Activated CD4-positive, alpha-beta memory T cell treated with anti-CD3 and anti-CD28 coated beads, Interleukin-2, amount 10 ng/mL, durations not matched to agents 7 days and 5 days (primary cell): Measurements from ENCODE around the gene MCM10. TPM values are rescaled to one million over a fixed set of nuclear protein-coding genes. Genes with fewer than 3 reads are reported as not detected.

Experiments used
- CTCF ChIA-PET: fragments of 350-600 bp; sonication (Branson Sonifier 250); formaldehyde crosslinking; loops from one replicate; lab custom pipeline; 2021; ENCODE audit warnings: antibody characterized with exemption, inconsistent platforms; lab: Charles Lee
- POLR2A ChIA-PET: fragments of 350-600 bp; sonication (Branson Sonifier 250); formaldehyde crosslinking; loops from one replicate; lab custom pipeline; 2021; ENCODE audit warnings: antibody characterized with exemption; lab: Charles Lee
- DNase-seq: peaks from one replicate; pipeline ENCODE4 v3.0.0-alpha.2; 2020
- H3K27ac Mint-ChIP-seq: one replicate; pipeline ENCODE4 v1.8.0; 2021; ENCODE audit warnings: mild to moderate bottlenecking, mixed read lengths
- H3K27me3 Mint-ChIP-seq: one replicate; pipeline ENCODE4 v1.8.0; 2021; ENCODE audit warnings: mixed read lengths
- H3K36me3 Mint-ChIP-seq: one replicate; pipeline ENCODE4 v1.8.0; 2021; ENCODE audit warnings: low read depth, mixed read lengths
- H3K4me1 Mint-ChIP-seq: one replicate; pipeline ENCODE4 v1.8.0; 2021; ENCODE audit warnings: mixed read lengths
- H3K4me3 Mint-ChIP-seq: one replicate; pipeline ENCODE4 v1.8.0; 2021; ENCODE audit warnings: mild to moderate bottlenecking, mixed read lengths
- H3K9me3 Mint-ChIP-seq: one replicate; pipeline ENCODE4 v1.8.0; 2021; ENCODE audit warnings: mixed read lengths
- total RNA-seq, 2 experiments: library from RNA; stranded (reverse); gene quantifications; one replicate each; pipeline ENCODE4 v1.2.3, GENCODE V29; 2021

MCM10 gene
- total RNA-seq, 2 experiments from 2014 or later: 40.7 to 42.9 TPM

DNA sequence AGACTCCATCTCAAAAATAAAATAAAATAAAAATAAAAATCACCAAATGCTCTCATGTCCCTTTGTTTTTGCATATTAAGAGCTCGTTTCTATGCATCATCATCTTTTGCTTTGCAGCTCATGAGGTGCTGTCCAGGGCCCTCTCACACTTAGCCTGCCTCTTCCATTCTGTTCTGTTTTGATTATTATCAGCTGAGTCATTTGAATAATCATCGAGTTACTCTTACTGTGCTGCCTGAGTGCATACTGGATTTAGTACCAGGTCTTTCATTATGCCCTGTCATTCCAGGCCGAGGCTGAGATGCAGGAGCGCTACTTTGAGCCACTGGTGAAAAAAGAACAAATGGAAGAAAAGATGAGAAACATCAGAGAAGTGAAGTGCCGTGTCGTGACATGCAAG lies 39.8 kb downstream of the MCM10 start:
- peaks cover 64% of the 10 kb centered on the region for H3K36me3 Mint-ChIP-seq
- DNase-seq: no peak
- ChIA-PET POLR2A (interaction anchor here (0.9 kb wide), 1 partner anchor 10 kb away, joined by 3 read pairs; no protein-coding TSS in a partner anchor), CTCF (no interaction called here)
- no peak overlapping the region for H3K4me3 Mint-ChIP-seq
- no peaks in the 10 kb centered on the region for H3K9me3 Mint-ChIP-seq
- no peak overlapping the region for H3K27ac Mint-ChIP-seq
- no peaks in the 10 kb centered on the region for H3K27me3 Mint-ChIP-seq
- no peaks in the 10 kb centered on the region for H3K4me1 Mint-ChIP-seq

DNA sequence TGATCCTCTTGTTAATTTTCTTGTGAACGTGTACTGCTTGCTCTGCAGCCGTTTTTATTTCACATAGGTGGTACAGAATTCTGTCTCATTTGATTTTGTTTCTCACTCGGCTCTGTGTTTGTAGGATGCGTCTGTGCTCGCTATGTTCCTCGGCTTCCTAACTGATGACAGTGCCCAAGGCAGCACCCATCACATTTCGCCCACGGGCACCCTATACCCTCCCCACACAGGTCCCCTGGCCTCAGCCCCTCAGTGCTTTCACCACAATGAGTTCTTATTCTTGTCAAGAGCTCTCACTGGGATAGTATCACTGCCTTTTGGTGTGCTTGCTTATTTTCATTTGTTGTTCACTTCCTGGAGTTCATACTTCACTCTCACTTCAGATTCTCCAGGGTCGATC lies 44.7 kb downstream of the MCM10 start:
- Mint-ChIP-seq H3K4me3 (no peak overlapping the region), H3K9me3 (no peaks in the 10 kb centered on the region), H3K27me3 (no peaks in the 10 kb centered on the region), H3K36me3 (peaks cover 58% of the 10 kb centered on the region), H3K27ac (no peak overlapping the region), H3K4me1 (no peaks in the 10 kb centered on the region)
- CTCF ChIA-PET: interaction anchor here (0.7 to 2.7 kb wide), 6 partner anchors 11 to 131 kb away, joined by 3 to 19 read pairs (median 4); no protein-coding TSS in a partner anchor
- no peak for DNase-seq
- POLR2A ChIA-PET: no interaction called here

DNA sequence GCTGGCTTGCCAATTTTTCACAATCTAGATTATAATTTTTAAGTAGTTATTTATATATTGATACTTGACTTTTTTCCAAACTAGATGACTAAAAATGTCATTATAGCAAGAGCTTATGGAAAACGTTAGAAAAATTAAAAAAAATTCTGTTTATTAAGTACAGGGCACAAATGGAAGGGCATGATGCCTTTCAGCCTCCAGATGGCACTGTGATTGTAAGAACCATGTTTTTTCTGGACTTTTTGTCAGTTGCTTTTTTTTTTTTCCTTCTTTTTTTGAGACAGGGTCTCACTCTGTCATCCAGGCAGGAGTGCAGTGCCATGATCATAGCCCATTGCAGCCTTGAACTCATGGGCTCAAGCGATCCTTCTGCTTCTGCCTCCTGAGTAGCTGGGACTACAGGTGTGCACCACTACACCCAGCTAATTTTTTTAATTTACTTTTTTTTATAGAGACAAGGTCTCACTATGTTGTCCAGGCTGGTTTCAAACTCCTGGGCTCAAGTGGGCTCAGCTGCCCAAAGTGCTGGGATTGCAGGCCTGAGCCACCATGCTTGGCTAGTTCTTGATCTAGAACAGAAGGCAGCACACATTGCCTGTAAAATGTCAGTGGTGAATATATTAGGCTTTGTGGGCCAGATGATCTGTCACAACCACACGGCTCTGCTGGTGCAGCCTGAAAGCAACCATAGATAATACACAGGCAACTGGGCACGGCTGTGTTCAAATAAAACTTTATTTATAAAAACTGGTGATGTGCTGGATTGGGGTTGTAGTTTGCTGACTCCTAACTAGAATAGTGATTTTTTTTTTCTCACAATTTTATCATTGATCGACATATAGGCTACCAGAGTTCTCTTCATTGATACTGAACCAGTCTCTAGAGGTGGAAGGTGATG lies 45.4 kb downstream of the MCM10 start:
- Mint-ChIP-seq H3K4me3 (no peak overlapping the region), H3K36me3 (peaks cover 54% of the 10 kb centered on the region), H3K9me3 (no peaks in the 10 kb centered on the region), H3K27me3 (no peaks in the 10 kb centered on the region), H3K27ac (no peak overlapping the region), H3K4me1 (no peaks in the 10 kb centered on the region)
- ChIA-PET CTCF (interaction anchor here (0.7 to 2.7 kb wide), 7 partner anchors 12 to 130 kb away, joined by 3 to 19 read pairs (median 4); no protein-coding TSS in a partner anchor), POLR2A (no interaction called here)
- DNase-seq: no peak

DNA sequence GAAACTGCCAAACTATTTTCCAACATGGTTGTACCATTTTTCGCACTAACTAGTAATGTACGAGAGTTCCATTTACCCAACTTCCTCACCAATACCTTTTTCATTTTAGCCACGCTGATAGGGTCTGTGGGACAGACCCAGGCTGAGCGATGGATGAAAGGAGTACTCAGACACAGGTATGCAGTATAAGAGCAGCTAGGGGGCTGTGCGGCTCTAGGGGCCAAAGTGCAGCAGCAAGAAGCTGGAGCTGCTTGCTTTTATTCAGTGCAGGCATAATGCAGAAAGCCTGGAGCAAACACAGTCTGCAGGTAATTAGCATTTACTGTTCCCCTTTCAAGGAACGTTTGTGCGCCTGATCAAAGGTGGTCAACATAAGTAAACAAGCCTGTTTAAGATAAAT lies 51.8 kb downstream of the MCM10 start:
- no peak overlapping the region for H3K4me3 Mint-ChIP-seq
- ChIA-PET POLR2A (interaction anchor here (1.1 kb wide), 1 partner anchor 89 kb away, joined by 3 read pairs; no protein-coding TSS in a partner anchor), CTCF (no interaction called here)
- H3K27ac Mint-ChIP-seq: no peak overlapping the region
- no peaks in the 10 kb centered on the region for H3K4me1 Mint-ChIP-seq
- H3K36me3 Mint-ChIP-seq: peaks cover 26% of the 10 kb centered on the region
- H3K9me3 Mint-ChIP-seq: no peaks in the 10 kb centered on the region
- no peak for DNase-seq
- H3K27me3 Mint-ChIP-seq: no peaks in the 10 kb centered on the region

DNA sequence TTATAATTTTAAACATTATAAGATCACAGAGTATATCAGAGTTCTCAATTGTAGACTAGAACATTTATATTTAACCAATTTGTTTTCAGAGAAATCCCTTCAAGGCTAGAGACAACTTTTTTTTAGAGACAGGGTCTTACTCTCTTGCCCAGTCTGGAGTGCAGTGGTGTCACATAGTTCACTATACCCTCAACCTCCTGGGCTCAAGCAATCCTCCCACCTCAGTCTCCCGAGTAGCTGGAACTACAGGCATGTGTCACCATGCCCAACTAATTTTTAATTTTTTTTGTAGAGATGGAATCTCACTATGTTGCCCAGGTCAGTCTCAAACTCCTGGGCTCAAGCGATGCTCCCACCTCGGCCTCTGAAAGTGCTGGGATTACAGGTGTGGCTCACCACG lies 57.5 kb downstream of the MCM10 start:
- H3K27ac Mint-ChIP-seq: no peak overlapping the region
- POLR2A ChIA-PET: no interaction called here

DNA sequence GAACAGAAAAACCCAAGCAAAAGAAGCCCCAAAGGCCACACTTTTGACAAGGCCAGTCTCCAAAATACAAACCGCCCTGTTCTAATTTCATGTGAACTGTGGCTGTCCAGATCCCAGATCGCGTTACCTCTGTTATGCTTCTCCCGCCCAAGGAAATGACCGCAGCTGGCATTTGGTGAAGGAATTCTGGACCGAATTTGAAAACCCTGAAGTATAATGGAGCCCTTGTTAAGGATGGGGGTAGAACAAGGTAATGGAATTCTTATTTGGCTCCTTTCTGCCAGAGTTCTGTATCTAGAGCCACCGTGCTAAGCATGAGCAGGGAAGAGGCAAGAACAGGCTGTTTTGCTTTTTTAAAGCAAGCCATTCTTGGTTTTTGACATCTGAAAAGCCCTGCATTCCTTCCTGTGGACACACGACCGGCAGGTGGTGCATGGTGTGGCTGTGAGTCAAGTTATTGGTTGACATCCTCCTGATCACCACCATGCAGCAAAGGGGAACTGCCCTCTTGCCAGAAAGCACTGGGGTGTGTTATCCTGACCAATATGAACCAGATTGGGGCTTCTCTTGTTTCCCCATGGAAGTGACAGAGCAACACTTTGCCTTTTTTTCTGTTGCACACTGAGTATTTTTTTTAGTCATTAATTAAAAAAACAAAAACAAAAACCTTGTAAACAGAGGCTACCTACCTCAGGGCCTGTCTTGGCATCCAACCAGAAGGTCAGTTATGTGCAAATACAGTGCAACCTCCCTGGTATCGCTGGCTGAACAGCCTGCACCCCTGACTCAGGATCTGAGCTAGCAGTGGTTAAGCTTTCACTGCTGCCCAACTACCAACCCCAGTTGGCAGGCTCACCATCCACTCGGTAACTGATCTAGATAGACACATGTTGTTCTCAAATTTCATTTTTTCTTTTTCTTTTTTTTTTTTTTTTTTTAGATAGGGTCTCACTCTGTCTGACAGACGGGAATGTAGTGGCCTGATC lies 58.6 kb downstream of the MCM10 start:
- no peak overlapping the region for H3K4me3 Mint-ChIP-seq
- H3K27ac Mint-ChIP-seq: no peak overlapping the region
- no peaks in the 10 kb centered on the region for H3K4me1 Mint-ChIP-seq
- CTCF ChIA-PET: interaction anchor here (1.1 to 1.5 kb wide), 2 partner anchors 13 to 83 kb away, joined by 4 to 5 read pairs; no protein-coding TSS in a partner anchor
- no peaks in the 10 kb centered on the region for H3K9me3 Mint-ChIP-seq
- peaks cover 2% of the 10 kb centered on the region for H3K36me3 Mint-ChIP-seq
- POLR2A ChIA-PET: no interaction called here
- no peaks in the 10 kb centered on the region for H3K27me3 Mint-ChIP-seq
- DNase-seq: peak; percentile 21

More for the DNA sequence above, 57.5 kb downstream of the MCM10 start:
- no peaks in the 10 kb centered on the region for H3K27me3 Mint-ChIP-seq
- no peaks in the 10 kb centered on the region for H3K4me1 Mint-ChIP-seq
- H3K9me3 Mint-ChIP-seq: no peaks in the 10 kb centered on the region
- CTCF ChIA-PET: no interaction called here
- no peak overlapping the region for H3K4me3 Mint-ChIP-seq
- no peak for DNase-seq
- H3K36me3 Mint-ChIP-seq: peaks cover 7% of the 10 kb centered on the region

DNA sequence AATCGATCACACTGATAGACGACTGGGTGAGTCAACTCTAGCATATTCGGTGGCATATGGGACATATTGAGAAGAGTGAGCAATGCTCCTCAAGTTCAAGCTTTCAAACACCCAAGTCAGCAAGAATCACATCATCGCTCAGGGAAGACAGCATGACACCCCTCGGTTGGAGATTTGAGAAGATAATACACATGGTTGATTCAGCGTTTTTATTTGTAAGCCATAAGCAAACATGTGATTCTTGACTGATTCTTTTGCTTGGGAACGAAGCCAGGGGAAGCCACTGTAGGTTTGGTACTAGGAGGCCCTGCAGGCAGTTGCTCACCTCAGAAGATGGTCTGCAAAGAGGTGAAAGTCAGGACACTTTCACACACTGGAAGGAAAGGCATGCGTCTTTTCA lies 60.2 kb downstream of the MCM10 start:
- Mint-ChIP-seq H3K27me3 (no peaks in the 10 kb centered on the region), H3K9me3 (no peaks in the 10 kb centered on the region), H3K4me1 (no peaks in the 10 kb centered on the region), H3K27ac (no peak overlapping the region), H3K36me3 (no peaks in the 10 kb centered on the region), H3K4me3 (no peak overlapping the region)
- POLR2A ChIA-PET: no interaction called here
- CTCF ChIA-PET: no interaction called here
- DNase-seq: no peak

DNA sequence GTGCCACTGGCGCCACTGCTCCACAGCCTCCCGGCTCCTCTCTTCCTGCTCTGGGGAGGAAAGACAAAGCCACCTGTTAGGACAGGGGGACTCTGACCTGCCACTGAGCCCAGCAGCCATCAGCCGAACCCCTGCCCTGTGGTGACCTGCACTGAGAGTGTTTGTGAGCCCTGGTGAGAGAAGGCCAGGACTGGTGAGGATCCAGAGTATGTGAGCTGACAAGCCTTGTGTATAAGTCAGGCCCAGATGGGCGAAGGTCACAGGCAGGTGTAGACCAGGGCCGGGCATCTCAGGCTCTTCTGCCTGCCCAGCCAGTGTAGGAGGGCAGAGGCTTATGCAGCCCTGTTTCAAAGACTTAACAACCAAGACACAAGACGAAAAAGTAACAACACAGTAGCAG lies 60.8 kb downstream of the MCM10 start:
- no peaks in the 10 kb centered on the region for H3K4me1 Mint-ChIP-seq
- no peak overlapping the region for H3K27ac Mint-ChIP-seq

DNA sequence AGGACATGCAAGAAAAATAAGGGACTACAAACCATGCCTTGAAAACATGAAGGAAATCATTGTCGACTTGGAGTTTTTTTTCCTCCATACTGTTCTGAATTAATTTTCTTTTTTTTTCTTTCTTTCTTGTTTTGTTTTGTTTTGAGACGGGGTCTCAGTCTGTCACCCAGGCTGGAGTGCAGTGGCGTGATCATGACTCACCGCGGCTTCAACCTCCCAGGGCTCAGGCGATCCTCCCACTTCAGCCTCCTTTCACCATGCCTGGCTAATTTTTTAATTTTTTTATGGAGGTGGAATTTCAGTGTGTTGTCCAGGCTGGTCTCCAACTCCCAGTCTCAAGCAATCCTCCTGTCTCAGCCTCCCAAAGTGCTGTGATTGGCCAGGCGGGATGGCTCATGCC lies 61.2 kb downstream of the MCM10 start:
- POLR2A ChIA-PET: no interaction called here
- Mint-ChIP-seq H3K4me3 (no peak overlapping the region), H3K4me1 (no peaks in the 10 kb centered on the region), H3K27ac (no peak overlapping the region), H3K9me3 (no peaks in the 10 kb centered on the region), H3K36me3 (no peaks in the 10 kb centered on the region), H3K27me3 (no peaks in the 10 kb centered on the region)
- no peak for DNase-seq
- CTCF ChIA-PET: interaction anchor here (0.6 kb wide), 1 partner anchor 66 kb away, joined by 3 read pairs; no protein-coding TSS in a partner anchor

More for the DNA sequence above, 60.8 kb downstream of the MCM10 start:
- H3K27me3 Mint-ChIP-seq: no peaks in the 10 kb centered on the region
- no peak overlapping the region for H3K4me3 Mint-ChIP-seq
- H3K9me3 Mint-ChIP-seq: no peaks in the 10 kb centered on the region
- no peak for DNase-seq
- CTCF ChIA-PET: interaction anchor here (0.6 kb wide), 1 partner anchor 66 kb away, joined by 3 read pairs; no protein-coding TSS in a partner anchor
- H3K36me3 Mint-ChIP-seq: no peaks in the 10 kb centered on the region
- POLR2A ChIA-PET: no interaction called here

DNA sequence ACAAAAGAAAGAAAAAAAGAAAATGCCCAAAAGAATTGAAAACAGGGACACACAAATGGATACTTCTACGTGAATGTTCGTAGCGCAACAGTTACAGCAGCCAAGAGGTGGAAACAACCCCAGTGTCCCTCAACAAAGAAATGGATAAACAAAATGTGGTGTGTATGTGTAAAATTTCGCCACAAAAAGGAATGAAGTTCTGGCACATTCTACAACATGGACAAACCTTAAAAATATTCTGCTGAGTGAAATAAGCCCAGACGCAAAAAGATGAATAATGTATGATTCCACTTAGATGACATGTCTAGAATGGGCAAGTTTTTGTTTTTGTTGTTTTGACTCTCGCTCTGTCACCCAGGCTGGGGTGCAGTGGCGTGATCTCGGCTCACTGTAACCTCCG lies 61.9 kb downstream of the MCM10 start:
- H3K9me3 Mint-ChIP-seq: no peaks in the 10 kb centered on the region
- H3K27ac Mint-ChIP-seq: no peak overlapping the region
- no peak for DNase-seq
- POLR2A ChIA-PET: no interaction called here
- no peaks in the 10 kb centered on the region for H3K27me3 Mint-ChIP-seq
- CTCF ChIA-PET: no interaction called here
- no peak overlapping the region for H3K4me3 Mint-ChIP-seq
- no peaks in the 10 kb centered on the region for H3K4me1 Mint-ChIP-seq
- no peaks in the 10 kb centered on the region for H3K36me3 Mint-ChIP-seq

DNA sequence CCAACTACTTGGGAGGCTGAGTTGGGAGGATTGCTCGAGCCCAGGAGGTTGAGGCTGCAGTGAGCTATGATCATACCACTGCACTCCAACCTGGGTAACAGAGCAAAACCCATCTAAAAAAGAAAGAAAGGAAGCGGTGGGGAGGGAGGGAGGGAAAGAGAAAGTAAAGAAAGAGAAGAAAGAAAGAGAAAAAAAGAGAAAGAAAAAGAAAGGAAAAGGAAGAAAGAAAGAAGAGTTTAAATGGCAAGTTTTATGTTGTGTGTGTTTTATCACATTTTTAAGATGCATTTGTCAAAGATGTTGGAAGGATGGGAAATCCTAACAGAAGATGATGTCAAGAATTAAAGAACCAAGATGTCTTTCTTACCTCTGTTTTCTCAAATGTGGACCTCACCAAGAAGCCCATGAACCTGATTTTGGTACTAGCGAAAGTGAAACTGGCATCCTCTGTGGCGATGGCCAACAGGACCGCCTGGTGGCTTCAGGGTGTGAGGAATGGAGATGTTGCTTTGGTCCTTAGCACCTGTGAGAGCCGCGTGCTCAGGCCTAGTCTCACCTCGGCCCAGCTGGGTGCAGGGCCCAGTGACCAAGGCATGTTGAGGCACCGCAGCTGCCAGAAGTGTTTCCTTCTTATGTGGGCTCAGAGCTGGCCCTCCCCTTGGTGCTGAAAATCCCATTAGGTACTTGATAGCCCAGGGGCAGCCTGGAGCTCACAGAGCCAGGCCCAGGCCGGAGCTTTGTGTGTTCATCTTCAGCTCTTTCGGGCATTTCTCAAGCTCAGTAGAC lies 63.0 kb downstream of the MCM10 start:
- ChIA-PET POLR2A (no interaction called here), CTCF (interaction anchor here (0.7 kb wide), 1 partner anchor 150 kb away, joined by 3 read pairs; no protein-coding TSS in a partner anchor)
- H3K27me3 Mint-ChIP-seq: no peaks in the 10 kb centered on the region
- no peak overlapping the region for H3K27ac Mint-ChIP-seq
- no peak for DNase-seq
- no peaks in the 10 kb centered on the region for H3K36me3 Mint-ChIP-seq
- no peaks in the 10 kb centered on the region for H3K9me3 Mint-ChIP-seq
- H3K4me1 Mint-ChIP-seq: no peaks in the 10 kb centered on the region
- H3K4me3 Mint-ChIP-seq: no peak overlapping the region

DNA sequence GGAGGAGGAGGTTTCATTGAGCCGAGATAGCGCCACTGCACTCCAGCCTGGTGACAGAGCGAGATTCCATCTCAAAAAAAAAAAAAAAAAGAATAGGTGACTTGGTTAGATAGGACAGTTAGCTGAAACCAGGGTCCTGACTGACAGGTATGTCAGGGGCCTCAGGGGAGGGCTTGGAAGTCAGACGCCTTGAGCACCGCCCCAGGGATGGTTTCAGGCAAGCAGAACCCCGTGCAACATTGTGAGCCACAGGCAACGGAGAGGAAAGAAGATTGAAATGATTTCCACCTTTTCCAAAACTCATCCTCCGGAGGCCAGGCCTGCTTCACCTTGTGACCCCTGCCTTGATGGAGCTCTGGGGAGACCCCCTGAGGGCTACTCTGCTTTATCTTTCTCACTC lies 64.2 kb downstream of the MCM10 start:
- no peaks in the 10 kb centered on the region for H3K9me3 Mint-ChIP-seq
- DNase-seq: no peak

More for the DNA sequence above, 64.2 kb downstream of the MCM10 start:
- CTCF ChIA-PET: interaction anchor here (0.9 kb wide), 1 partner anchor 64 kb away, joined by 3 read pairs; the partner anchor contains the start of gene MCM10
- Mint-ChIP-seq H3K27me3 (no peaks in the 10 kb centered on the region), H3K4me1 (no peaks in the 10 kb centered on the region), H3K4me3 (no peak overlapping the region), H3K27ac (no peak overlapping the region), H3K36me3 (no peaks in the 10 kb centered on the region)
- POLR2A ChIA-PET: no interaction called here
